Fibroblast of mammary gland (primary cell): ENCODE data around the gene GLIS1.

Experiments used
- DNase-seq: peaks from one replicate; pipeline ENCODE4 v3.0.0-alpha.2; 2010; ENCODE audit warnings: low read depth
- H3K4me3 ChIP-seq: 2 replicates; pipeline ENCODE4 v1.5.1; 2011; ENCODE audit warnings: low read depth, mild to moderate bottlenecking, low read length, moderate library complexity; ENCODE audit not compliant: control insufficient read depth
- TF ChIP-seq, protein P1 (sequence below): conservative IDR thresholded peaks from 2 replicates; pipeline ENCODE4 v1.5.1; 2011; ENCODE audit warnings: low read depth, low read length, inconsistent platforms; ENCODE audit not compliant: control insufficient read depth, insufficient read depth

GLIS1 gene

GRCh38 chr1:53656747-53657530 lies 82.0 kb downstream of the GLIS1 start:
- no peak overlapping the region for H3K4me3 ChIP-seq
- DNase-seq, result no peak
- TF ChIP-seq, protein P1, sequence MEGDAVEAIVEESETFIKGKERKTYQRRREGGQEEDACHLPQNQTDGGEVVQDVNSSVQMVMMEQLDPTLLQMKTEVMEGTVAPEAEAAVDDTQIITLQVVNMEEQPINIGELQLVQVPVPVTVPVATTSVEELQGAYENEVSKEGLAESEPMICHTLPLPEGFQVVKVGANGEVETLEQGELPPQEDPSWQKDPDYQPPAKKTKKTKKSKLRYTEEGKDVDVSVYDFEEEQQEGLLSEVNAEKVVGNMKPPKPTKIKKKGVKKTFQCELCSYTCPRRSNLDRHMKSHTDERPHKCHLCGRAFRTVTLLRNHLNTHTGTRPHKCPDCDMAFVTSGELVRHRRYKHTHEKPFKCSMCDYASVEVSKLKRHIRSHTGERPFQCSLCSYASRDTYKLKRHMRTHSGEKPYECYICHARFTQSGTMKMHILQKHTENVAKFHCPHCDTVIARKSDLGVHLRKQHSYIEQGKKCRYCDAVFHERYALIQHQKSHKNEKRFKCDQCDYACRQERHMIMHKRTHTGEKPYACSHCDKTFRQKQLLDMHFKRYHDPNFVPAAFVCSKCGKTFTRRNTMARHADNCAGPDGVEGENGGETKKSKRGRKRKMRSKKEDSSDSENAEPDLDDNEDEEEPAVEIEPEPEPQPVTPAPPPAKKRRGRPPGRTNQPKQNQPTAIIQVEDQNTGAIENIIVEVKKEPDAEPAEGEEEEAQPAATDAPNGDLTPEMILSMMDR, result no peak

DNA sequence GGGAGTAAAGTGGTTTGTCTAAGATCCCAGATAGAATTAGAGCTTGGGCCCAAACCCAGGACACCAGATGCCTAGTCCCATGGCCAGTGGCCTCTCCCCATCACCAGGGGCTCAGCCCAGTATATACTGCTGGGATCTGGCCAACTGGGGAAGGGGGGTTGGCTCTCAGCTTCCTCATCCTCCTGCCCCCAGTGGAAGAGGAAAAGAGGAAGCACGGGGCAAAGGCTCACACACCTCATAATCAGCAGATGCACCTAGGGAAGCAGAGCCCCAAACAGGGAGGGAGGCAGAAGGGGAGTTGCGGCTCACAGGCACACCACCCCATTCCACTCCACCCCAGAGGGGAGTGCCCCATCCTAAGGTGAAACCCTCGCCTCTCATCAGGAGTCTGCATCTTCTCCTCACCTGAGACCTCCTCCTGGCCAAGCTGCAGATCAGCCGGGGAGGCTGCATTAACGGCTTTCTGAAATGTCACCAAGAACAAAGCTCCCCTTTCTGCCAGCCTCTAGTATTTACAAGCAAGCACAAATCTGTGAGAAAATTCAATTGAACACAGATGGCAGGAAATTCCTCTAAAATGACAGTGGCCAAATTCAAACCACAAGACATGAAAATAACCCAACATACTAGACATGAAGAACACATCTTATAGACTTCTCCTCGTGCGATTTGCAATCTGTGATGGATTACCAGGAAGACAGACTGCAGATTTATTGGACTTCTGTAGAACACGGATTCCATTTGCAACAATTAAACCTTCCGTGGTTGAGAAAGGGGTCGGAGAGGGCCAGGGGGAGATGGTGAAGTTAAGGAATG lies 82.8 kb downstream of the GLIS1 start:
- no peak overlapping the region for H3K4me3 ChIP-seq
- peak; percentile 90 for DNase-seq
- TF ChIP-seq, protein P1, result no peak

- H3K4me3 ChIP-seq, result no peak overlapping the region
- peak; percentile 67 for DNase-seq
- TF ChIP-seq, protein P1, result no peak
Observed at GRCh38 chr1:53654216-53655210, 84.5 kb downstream of the GLIS1 start.

DNA sequence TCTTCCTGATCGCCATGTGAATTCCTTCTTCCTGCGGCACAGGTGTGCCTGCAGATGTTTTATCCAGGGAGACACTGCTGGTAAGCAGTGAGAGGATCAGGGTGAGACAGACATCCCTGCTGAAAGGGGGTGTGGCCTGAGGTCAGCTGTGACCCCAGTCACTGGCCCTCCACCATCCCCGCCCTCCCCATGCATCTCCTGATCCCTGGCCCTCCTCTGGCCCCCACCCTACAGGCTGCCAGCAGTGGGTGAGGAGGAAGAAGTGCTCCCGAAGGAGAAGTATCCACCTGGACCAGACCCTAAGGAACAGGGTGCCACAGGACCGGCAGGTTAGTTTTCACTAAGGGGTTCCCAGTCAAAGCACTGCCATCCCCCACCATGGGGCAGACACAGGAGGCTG lies 85.3 kb downstream of the GLIS1 start:
- no peak overlapping the region for H3K4me3 ChIP-seq
- TF ChIP-seq, protein P1, result no peak
- no peak for DNase-seq

GRCh38 chr1:53653200-53653575 lies 85.8 kb downstream of the GLIS1 start:
- TF ChIP-seq, protein P1, result no peak
- DNase-seq, result no peak
- H3K4me3 ChIP-seq, result no peak overlapping the region
